Adipocyte (in vitro differentiated cells): ENCODE measurements around the gene RILPL1.
"Not testable (repeated sequence)": the region's sequence is repeated elsewhere in the genome, so short reads cannot be mapped to it uniquely, and the experiment has no call there.

Experiments
- DNase-seq: peaks from one replicate; pipeline ENCODE4 v3.0.0-alpha.2; 2015; ENCODE audit warnings: low read depth
- H3K27me3 ChIP-seq: replicated peaks from 2 replicates; pipeline ENCODE4 v1.7.0; 2013; ENCODE audit warnings: mild to moderate bottlenecking, low read length, moderate library complexity; ENCODE audit not compliant: control insufficient read depth, insufficient read depth
- H3K36me3 ChIP-seq: 2 replicates; pipeline ENCODE4 v1.7.0; 2013; ENCODE audit warnings: low read length, mild to moderate bottlenecking, moderate library complexity; ENCODE audit not compliant: control insufficient read depth, insufficient read depth, severe bottlenecking
- H3K4me1 ChIP-seq: 2 replicates; pipeline ENCODE4 v1.7.0; 2013; ENCODE audit warnings: mild to moderate bottlenecking, low read length, moderate library complexity; ENCODE audit not compliant: control insufficient read depth, insufficient read depth
- H3K4me3 ChIP-seq: 2 replicates; pipeline ENCODE4 v1.7.0; 2013; ENCODE audit warnings: mild to moderate bottlenecking, low read length, moderate library complexity
- H3K9ac ChIP-seq: 2 replicates; pipeline ENCODE4 v1.7.0; 2013; ENCODE audit warnings: mild to moderate bottlenecking, low read length, moderate library complexity
- H3K9me3 ChIP-seq: 2 replicates; pipeline ENCODE4 v1.7.0; 2013; ENCODE audit warnings: mild to moderate bottlenecking, low read length, moderate library complexity; ENCODE audit not compliant: control insufficient read depth

RILPL1 gene

DNA sequence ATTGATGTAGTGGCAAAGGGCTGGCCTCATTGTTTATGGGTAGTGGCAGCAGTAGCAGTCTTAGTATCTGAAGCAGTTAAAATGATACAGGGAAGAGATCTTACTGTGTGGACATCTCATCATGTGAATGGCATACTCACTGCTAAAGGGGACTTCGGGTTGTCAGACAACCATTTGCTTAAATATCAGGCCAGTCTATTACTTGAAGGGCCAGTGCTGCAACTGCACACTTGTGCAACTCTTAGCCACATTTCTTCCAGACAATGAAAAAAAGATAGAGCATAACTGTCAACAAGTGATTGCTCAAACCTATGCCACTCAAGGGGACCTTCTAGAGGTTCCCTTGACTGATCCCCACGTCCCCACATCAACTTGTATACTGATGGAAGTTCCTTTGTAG lies 20.6 kb upstream of the RILPL1 start:
- H3K4me1 ChIP-seq, H3K9me3 ChIP-seq, H3K4me3 ChIP-seq, DNase-seq, H3K9ac ChIP-seq, H3K36me3 ChIP-seq: not testable (repeated sequence)
- peaks cover 15% of the 10 kb centered on the region for H3K27me3 ChIP-seq

DNA sequence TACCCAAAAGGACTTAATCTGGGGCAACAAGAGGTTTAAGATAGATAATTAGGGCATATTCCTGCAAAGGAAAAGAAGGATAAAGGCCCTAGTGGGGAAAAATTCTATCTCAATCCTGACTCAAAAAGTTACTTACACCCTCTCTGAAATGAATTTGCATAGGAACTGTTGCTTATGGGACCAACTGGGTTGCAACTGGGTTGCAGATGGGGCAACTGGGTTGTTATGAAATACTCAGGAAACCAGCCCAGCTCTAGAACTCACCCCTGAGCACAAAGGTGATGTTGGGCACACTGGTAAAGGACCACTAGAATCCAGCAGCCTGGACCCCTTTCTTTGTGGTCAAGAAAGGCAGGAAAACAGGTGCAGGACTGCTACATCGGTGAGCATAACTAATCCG lies 17.2 kb upstream of the RILPL1 start:
- peaks cover 5% of the 10 kb centered on the region for H3K4me1 ChIP-seq
- no peak overlapping the region for H3K4me3 ChIP-seq
- H3K9me3 ChIP-seq, result peaks cover 7% of the 10 kb centered on the region
- peaks cover 19% of the 10 kb centered on the region for H3K27me3 ChIP-seq
- no peak overlapping the region for H3K9ac ChIP-seq
- H3K36me3 ChIP-seq, result no peaks in the 10 kb centered on the region
- no peak for DNase-seq

DNA sequence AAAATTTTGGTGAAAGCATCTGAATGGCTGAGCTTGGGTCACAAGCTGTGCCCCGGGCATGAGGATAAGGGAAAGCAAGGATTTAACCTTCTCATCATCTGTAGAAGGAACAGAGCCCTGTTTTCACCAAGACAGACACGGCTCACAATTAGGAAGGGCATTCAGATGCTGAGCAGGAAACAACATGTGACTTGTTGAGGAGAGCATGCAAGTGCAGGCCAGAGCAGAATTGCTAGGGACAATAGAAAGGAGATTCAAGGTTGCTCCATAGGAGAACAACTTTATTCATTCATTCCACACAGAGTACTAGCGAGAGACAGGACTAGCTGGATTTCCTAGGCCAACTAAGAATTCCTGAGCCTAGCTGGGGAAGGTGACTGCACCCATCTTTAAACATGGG lies 14.6 kb upstream of the RILPL1 start:
- Histone ChIP-seq H3K27me3 (peaks cover 17% of the 10 kb centered on the region), H3K9ac (no peak overlapping the region), H3K36me3 (no peaks in the 10 kb centered on the region), H3K9me3 (peaks cover 7% of the 10 kb centered on the region), H3K4me3 (no peak overlapping the region), H3K4me1 (no peaks in the 10 kb centered on the region)
- DNase-seq, result no peak

DNA sequence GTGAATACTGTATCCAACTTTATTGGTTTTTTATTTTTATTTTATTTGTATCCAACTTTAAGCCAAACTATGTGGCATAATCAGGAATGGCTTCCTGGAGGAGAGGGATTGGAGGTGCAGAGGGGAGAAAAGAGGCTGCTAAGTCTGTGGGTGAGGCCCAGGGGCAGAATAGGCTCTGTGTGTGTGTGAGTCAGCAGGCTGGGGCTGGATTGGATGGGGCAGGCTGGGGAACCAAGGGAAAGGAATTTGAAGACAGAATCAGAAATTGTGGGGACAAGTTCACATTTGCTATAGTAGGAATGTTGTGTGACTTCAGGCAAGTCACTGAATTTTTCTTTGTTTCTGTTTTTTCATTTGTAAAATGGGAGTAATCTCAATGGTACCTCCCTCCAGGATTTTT lies 12.8 kb upstream of the RILPL1 start:
- no peaks in the 10 kb centered on the region for H3K4me1 ChIP-seq
- DNase-seq, result peak; percentile 51
- H3K4me3 ChIP-seq, result no peak overlapping the region
- H3K36me3 ChIP-seq, result no peaks in the 10 kb centered on the region
- peaks cover 7% of the 10 kb centered on the region for H3K9me3 ChIP-seq
- H3K27me3 ChIP-seq, result peaks cover 17% of the 10 kb centered on the region
- H3K9ac ChIP-seq, result no peak overlapping the region

DNA sequence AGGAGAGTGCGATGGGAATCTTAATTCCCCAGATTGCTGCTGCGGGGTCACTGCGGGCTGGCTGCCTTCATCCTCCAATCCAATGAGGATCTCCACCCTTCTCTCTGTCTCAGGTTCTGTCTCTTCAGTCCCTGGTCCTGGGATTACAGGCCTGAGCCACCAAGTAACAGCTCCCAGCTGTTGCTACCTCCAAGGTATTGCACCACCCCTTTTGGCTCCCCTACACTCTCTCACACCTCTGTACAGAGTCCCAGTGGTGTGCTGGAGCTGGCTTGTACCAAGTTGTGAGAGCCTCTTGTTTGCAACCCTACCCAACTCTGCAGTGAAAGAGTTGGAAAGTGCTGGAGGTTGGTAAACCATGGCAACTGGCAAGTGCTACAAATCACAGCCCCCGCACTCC lies 10.0 kb upstream of the RILPL1 start:
- peaks cover 5% of the 10 kb centered on the region for H3K27me3 ChIP-seq
- no peaks in the 10 kb centered on the region for H3K36me3 ChIP-seq
- H3K9ac ChIP-seq, result no peak overlapping the region
- H3K4me1 ChIP-seq, result no peaks in the 10 kb centered on the region
- no peak overlapping the region for H3K4me3 ChIP-seq
- no peak for DNase-seq
- peaks cover 7% of the 10 kb centered on the region for H3K9me3 ChIP-seq

DNA sequence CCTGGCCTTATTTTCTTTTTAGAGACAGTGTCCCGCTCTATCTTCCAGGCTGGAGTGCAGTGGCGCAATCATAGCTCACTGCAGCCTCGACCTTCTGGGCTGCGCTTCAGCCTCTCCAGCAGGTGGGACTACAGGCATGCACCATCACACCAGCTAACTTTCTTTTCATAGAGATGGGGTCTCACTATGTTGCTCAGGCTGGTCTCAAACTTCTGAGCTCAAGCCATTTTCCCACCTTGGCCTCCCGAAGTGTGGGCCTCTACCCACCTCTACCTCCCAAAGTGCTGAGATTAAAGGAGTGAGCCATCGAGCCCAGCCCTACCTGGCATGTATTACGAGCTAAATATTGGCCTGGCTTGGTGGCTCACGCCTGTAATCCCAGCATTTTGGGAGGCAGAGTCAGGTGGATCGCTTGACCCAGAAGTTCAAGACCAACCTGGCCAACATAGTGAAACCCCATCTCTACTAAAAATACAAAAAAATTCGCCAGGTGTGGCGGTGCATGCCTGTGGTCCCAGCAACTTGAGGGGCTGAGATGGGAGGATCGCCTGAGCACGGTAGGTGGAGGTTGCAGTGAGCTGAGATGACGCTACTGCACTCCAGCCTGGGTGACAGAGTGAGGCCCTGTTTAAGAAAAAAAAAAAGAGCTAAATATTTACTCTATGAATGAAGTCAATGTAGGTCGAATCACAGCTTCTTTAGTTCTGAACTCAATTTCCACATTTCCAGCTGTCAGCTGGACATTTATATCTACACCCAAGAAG lies 7.6 kb upstream of the RILPL1 start:
- Histone ChIP-seq H3K27me3 (peaks cover 4% of the 10 kb centered on the region), H3K4me1 (no peaks in the 10 kb centered on the region), H3K9me3 (no peaks in the 10 kb centered on the region), H3K36me3 (no peaks in the 10 kb centered on the region), H3K9ac (no peak overlapping the region), H3K4me3 (no peak overlapping the region)
- DNase-seq, result no peak

DNA sequence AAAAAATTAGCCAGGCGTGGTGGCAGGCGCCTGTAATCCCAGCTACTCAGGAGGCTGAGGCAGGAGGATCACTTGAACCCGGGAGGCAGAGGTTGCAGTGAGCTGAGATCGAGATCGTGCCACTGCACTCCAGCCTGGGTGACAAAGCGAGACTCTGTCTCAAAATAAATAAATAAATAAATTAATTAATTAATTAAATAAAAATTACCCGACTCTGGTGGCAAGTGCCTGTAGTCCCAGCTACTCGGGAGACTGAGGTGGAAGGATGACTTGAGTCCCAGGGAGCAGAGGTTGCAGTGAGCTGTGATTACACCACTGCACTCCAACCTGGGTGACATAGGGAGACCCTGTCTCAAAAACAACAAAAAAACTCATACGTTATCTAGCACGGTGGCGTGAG lies 2.4 kb upstream of the RILPL1 start:
- H3K27me3 ChIP-seq, H3K36me3 ChIP-seq, H3K9ac ChIP-seq, H3K9me3 ChIP-seq, H3K4me3 ChIP-seq, DNase-seq: not testable (repeated sequence)
- peaks cover 18% of the 10 kb centered on the region for H3K4me1 ChIP-seq

DNA sequence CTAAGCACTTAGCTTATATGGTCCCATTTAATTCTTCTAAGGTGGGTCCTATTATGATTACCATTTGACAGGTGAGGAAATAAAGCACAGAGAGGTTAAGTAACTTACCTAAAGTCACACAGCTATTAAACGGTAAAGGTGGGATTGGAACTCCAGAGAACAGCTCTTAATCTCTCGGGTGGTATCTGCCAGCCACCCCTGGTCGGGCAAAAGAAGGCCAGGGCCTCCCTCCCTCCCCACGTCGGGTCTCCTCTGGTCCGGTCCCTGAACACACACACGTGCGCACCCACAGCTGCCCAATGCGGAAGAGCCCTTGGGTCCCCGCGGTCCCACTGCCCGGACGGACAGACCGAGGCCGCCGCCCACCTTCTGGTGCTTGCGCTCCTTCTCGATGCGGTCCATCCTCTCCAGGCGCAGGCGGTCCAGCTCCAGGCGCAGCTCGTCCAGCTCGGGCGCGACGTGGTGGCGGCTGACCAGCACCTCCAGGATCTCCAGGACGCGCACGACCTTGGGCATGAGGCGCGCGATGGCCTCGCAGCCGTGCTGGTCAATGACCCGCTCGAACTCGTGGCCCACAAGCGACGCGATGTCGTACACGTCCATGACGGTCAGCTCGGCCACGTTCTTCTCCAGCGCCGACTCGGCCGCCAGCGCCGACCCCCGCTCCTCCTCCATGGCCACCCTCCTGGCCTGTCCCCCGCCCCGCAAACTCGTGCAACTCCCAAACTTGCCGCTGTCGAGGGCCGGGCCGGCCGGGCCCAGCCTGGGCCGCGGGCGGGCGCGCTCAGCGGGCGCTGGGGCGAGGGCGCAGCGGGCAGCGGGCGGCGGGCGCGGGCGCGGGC lies 490 bp downstream of the RILPL1 start:
- Histone ChIP-seq H3K4me3 (peak overlapping the region; percentile 87), H3K36me3 (peaks cover 5% of the 10 kb centered on the region), H3K9ac (peak overlapping the region; percentile 88), H3K27me3 (no peaks in the 10 kb centered on the region), H3K9me3 (no peaks in the 10 kb centered on the region), H3K4me1 (peaks cover 22% of the 10 kb centered on the region)
- peak; percentile 69 for DNase-seq

DNA sequence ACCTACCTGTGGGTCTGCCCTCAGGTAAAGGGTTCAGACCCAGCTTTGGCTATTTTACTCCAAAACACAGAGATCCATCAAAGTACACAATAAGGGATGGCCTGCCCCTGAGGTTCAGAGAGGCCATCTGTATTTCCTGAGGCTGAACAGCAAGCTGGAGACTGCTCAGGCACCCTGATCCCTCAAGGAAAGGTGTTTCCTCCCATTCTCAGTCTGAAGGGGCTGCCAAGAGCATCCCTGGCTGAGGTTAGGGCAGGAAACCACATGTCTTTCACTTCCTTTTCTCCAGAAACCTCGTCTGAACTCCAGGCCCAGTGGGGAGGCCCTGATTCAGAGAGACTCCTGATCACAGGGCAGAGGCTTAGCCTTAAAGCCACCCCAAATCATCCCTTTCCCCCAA lies 1.5 kb downstream of the RILPL1 start:
- Histone ChIP-seq H3K27me3 (no peaks in the 10 kb centered on the region), H3K9ac (peak overlapping the region; percentile 88), H3K36me3 (peaks cover 5% of the 10 kb centered on the region), H3K4me1 (peaks cover 22% of the 10 kb centered on the region), H3K4me3 (peak overlapping the region; percentile 87), H3K9me3 (no peaks in the 10 kb centered on the region)
- DNase-seq, result peak; percentile 23

DNA sequence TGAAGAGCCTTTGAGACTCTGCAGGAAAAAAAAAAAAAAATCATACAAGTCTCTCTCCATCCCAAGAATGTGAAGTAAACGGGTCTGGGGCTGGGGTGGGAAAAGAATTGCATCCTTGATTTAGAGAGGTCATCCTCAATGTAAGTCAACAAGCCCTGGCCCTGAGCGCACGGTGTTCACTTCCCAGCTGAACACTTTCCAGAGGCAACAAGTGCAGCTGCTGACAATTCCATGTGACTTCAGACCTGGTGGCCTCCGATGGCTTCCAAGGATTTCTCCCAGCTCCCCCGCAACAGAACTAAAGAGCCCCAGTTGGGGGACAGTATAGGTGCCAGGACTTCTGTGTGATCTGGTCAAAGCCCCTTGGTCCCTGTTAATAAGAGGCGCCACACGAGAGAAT lies 2.4 kb downstream of the RILPL1 start:
- Histone ChIP-seq H3K4me3 (peak overlapping the region; percentile 17), H3K4me1 (peaks cover 22% of the 10 kb centered on the region), H3K27me3 (no peaks in the 10 kb centered on the region), H3K9ac (peak overlapping the region; percentile 88), H3K36me3 (peaks cover 5% of the 10 kb centered on the region), H3K9me3 (no peaks in the 10 kb centered on the region)
- no peak for DNase-seq

DNA sequence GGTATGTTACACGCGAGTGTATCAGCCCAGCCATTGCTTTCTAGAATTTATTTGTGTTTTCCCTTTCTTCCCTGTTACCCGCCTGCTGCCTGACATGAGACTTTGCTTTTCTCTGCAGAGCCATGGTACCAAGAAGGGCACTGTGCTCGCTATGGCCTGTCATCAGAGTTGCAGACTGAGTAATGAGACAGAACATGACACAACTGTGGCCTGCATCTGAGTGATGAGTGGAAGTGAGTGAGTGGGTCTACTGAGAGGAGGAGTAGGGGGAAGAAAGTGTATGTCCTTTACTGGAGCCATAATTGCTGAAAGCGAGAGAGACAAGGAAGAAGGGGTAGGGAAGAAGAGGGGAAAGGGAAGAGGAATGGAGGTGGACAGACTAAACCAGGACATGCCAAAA lies 2.9 kb downstream of the RILPL1 start:
- Histone ChIP-seq H3K9ac (no peak overlapping the region), H3K36me3 (peaks cover 5% of the 10 kb centered on the region), H3K4me1 (peaks cover 22% of the 10 kb centered on the region), H3K4me3 (no peak overlapping the region), H3K27me3 (no peaks in the 10 kb centered on the region), H3K9me3 (no peaks in the 10 kb centered on the region)
- DNase-seq, result no peak
